ENCODE measurements around the gene CHD8.
A peak's percentile ranks its signal among the peaks of the same experiment; 100 is the strongest.

Gene CHD8

GRCh38 chr14:21496453-21496852 lies 40.5 kb upstream of the CHD8 start:
- no peak overlapping the region for H3K4me3 ChIP-seq (ENCODE audit: low read length)
- DNase-seq (ENCODE audit: low read depth) = no peak
- no peak for TF ChIP-seq CTCF (conservative IDR thresholded peaks at IDR 0.05; ENCODE audit: low read depth, low read length)

DNA sequence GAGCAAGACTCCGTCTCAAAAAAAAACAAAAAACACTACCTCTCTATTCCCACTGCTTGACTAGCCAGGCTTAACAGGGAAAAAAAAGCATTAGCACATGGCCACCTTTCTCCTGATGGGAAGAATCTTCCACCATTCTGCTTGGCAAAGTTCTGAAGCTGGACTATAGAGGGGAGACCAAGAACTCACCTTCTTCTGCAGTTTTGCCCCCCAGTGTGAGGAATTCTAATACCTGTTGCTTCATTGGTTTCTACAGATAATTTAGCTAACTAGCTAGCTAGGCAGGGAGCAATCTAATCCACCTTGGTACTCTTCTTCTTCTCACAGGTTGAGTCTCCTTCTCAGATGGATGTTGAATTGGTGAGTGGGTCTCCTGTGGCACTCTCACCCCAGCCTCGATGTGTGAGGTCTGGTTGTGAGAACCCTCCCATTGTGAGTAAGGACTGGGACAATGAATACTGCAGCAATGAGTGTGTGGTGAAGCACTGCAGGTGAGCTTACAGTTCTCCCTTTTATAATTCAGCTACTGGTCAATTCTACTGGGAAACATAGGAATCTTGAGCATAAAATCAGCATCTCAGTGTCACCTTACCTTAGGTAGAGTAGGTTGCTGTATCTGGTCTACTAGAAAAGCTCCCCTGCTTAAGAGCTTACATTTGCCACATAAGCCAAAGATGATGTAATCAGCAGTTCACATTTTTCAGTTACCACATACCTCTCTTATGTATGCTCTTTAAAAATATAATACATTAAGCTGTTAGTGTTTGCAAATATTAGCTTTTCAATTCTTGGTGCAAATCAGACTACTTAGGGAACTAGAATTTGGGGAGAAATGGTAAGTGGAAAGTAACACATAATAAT lies 39.2 kb upstream of the CHD8 start:
- no peak for DNase-seq (ENCODE audit: low read depth)
- no peak overlapping the region for H3K4me3 ChIP-seq (ENCODE audit: low read length)
- TF ChIP-seq CTCF (conservative IDR thresholded peaks at IDR 0.05; ENCODE audit: low read depth, low read length) = no peak

GRCh38 chr14:21486640-21487087 lies 30.7 kb upstream of the CHD8 start:
- DNase-seq (ENCODE audit: low read depth) = no peak
- no peak for TF ChIP-seq CTCF (conservative IDR thresholded peaks at IDR 0.05; ENCODE audit: low read depth, low read length)
- H3K4me3 ChIP-seq (ENCODE audit: low read length) = no peak overlapping the region

- peak; percentile 99 for TF ChIP-seq CTCF (conservative IDR thresholded peaks at IDR 0.05; ENCODE audit: low read depth, low read length)
- peak within 1 kb of the TSS; percentile 99 for H3K4me3 ChIP-seq (ENCODE audit: low read length)
- peak; percentile 96 for DNase-seq (ENCODE audit: low read depth)
Observed at GRCh38 chr14:21476925-21477681, 21.2 kb upstream of the CHD8 start, which contains the start of the genes RAB2B and TOX4. RAB2B (minus strand) TSS chr14:21476959; CDS start chr14:21476872, 87 bp downstream. TOX4 (plus strand) TSS chr14:21477195; CDS start chr14:21477279, 84 bp downstream.

GRCh38 chr14:21476523-21476924 lies 20.6 kb upstream of the CHD8 start:
- no peak for DNase-seq (ENCODE audit: low read depth)
- H3K4me3 ChIP-seq (ENCODE audit: low read length) = peak overlapping the region; percentile 99
- no peak for TF ChIP-seq CTCF (conservative IDR thresholded peaks at IDR 0.05; ENCODE audit: low read depth, low read length)

DNA sequence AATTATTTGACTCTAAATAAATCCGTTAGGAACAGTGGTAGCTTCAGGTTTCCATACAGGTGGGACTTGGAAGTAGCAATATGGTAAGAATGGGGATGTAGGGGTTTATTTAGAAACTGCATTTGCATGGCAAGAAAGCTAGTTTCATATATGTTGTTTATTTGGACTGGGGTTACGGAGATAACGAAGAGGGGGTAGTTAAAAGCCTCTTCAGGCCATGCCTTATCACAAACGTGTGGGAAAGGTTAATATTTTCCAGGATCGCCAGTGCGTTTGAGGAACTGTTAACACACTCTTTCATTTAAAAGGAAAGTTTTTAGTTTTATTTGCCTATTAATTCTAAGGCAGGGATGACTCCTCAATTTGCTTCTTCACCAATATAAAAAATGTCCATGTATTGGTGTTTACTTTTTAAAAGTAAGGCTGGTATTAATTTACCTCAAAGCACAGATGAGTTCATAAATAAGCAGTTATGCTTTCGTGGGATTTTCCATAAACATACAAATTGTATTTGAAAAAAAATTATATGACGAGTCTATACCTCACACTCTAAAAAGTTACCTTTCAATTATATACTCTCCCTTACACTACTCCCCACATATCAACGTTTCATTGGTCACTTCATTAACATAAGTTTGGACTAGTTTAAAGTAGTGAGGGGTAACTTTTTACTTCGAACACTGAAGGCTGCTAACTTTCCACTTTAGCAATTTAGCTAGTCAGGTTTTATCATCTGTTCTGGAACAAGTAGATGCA lies 20.0 kb upstream of the CHD8 start:
- DNase-seq (ENCODE audit: low read depth) = no peak
- TF ChIP-seq CTCF (conservative IDR thresholded peaks at IDR 0.05; ENCODE audit: low read depth, low read length) = no peak
- peak overlapping the region; percentile 99 for H3K4me3 ChIP-seq (ENCODE audit: low read length)

All from retinal pigment epithelial cell (primary cell).